Stimulated activated naive B cell treated with anti-CD40 and anti-IgM and Interleukin-4, amounts not matched to agents 10 μg/mL and 1 μg/mL and 100 μg/mL, for 72 hours (primary cell): ENCODE measurements around the gene PROX2.

Experiments used
- ATAC-seq, 2 donors: fragments of 150-1000 bp; cut with Tn5 transposase; replicated peaks; 2 replicates each; pipeline ENCODE4 v1.10.0; 2021; ENCODE audit warnings: moderate library complexity in 1 of 2
- DNase-seq: peaks from one replicate; pipeline ENCODE4 v3.0.0; 2021
- H3K27ac Mint-ChIP-seq: one replicate; pipeline ENCODE4 v1.8.0; 2022; ENCODE audit warnings: mild to moderate bottlenecking, mixed read lengths
- H3K27me3 Mint-ChIP-seq, 2 donors: one replicate each; pipeline ENCODE4 v1.8.0; 2022; ENCODE audit warnings: mixed read lengths in 2 of 2
- H3K36me3 Mint-ChIP-seq, 2 donors: one replicate each; pipeline ENCODE4 v1.8.0; 2022; ENCODE audit warnings: mixed read lengths in 2 of 2, mild to moderate bottlenecking in 1 of 2
- H3K4me1 Mint-ChIP-seq, 2 donors: one replicate each; pipeline ENCODE4 v1.8.0; 2022; ENCODE audit warnings: mixed read lengths in 2 of 2, mild to moderate bottlenecking in 1 of 2
- H3K4me3 Mint-ChIP-seq, 2 donors: one replicate each; pipeline ENCODE4 v1.8.0; 2022; ENCODE audit warnings: mild to moderate bottlenecking in 2 of 2, mixed read lengths in 2 of 2, moderate library complexity in 1 of 2
- H3K9me3 Mint-ChIP-seq, 2 donors: one replicate each; pipeline ENCODE4 v1.8.0; 2022; ENCODE audit warnings: mixed read lengths in 2 of 2, mild to moderate bottlenecking in 1 of 2

The PROX2 gene

DNA sequence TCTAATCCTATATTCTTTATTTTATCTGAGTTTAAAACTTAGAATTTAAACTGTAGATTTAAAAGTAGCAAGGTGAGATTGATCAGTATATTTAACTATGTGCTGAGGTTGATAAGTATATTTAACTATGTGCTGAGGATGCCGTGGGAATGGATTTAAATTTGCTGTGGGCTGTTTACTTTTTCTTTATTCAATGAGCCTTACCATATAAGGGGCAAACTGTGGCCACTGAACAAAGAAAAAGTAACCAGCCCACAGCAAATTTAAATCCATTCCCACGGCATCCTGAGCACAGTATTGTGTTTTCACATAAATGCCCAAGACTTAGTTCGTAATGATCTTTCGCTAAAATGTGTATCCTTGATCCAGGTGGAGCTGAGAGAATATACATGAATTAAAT lies 43.1 kb downstream of the PROX2 start:
- H3K4me1 Mint-ChIP-seq: peaks cover 18 to 35% of the 10 kb centered on the region in 2 donors
- no peaks in the 10 kb centered on the region for H3K9me3 Mint-ChIP-seq

DNA sequence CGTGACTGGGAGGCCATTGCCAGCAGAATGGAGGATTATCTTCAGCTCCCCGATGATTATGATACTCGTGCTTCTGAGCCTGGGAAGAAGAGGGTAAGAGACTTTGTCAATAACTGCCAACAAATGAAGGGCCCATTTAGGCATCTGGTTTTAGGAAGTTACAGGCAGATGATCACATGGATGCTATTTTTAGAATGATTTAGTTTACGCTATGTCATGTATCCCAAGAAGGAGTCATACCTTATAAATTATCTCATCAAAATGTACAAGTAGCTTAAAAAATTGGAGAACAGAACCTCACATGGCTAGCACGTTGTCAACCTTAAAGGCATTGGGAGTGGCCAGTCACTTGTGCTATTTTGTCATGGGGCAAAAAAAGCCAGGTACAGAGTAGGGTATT lies 46.7 kb downstream of the PROX2 start:
- H3K4me1 Mint-ChIP-seq: peaks cover 0 to under 1% of the 10 kb centered on the region in 2 donors
- no peak overlapping the region for H3K4me3 Mint-ChIP-seq
- H3K27ac Mint-ChIP-seq: no peak overlapping the region
- H3K36me3 Mint-ChIP-seq: peaks cover 27 to 34% of the 10 kb centered on the region in 2 donors
- DNase-seq: no peak
- H3K27me3 Mint-ChIP-seq: no peaks in the 10 kb centered on the region
- H3K9me3 Mint-ChIP-seq: no peaks in the 10 kb centered on the region
- ATAC-seq: no peak

More for the DNA sequence above, 43.1 kb downstream of the PROX2 start:
- ATAC-seq (no peak), DNase-seq (no peak)
- Mint-ChIP-seq H3K36me3 (peaks cover 17 to 30% of the 10 kb centered on the region in 2 donors), H3K27me3 (no peaks in the 10 kb centered on the region), H3K27ac (no peak overlapping the region), H3K4me3 (no peak overlapping the region)

DNA sequence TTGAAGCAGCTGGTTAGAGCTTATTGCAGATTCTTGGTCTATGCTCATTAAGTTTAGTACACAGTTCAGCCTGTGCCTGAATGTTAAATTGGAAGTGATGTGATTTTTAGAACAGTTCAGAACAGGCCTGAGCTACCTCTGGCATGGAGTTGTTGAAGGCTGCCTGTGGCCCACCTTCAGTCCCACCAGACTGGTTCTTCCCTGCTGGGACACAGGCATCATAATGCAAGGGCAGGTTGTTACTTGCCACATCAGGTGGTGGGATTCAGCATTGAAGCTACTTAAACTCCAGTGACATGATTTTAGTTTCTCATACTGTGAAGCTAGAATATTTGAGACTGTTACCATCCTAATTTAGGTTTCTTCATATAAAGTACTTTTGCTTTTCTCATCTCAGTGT lies 49.4 kb downstream of the PROX2 start:
- no peaks in the 10 kb centered on the region for H3K9me3 Mint-ChIP-seq
- H3K4me3 Mint-ChIP-seq: no peak overlapping the region
- no peaks in the 10 kb centered on the region for H3K4me1 Mint-ChIP-seq
- peaks cover 30 to 34% of the 10 kb centered on the region in 2 donors for H3K36me3 Mint-ChIP-seq
- DNase-seq: no peak
- H3K27ac Mint-ChIP-seq: no peak overlapping the region
- ATAC-seq: no peak
- H3K27me3 Mint-ChIP-seq: no peaks in the 10 kb centered on the region
